Measurements from ENCODE around the gene CMBL. TPM values are rescaled to one million over a fixed set of nuclear protein-coding genes. Genes with fewer than 3 reads are reported as not detected.

CMBL gene
- total and polyA plus RNA-seq, 2 donors (not counting 1 experiment from before 2014, with no cell fraction given): not detected

GRCh38 chr5:10301842-10302610 is 5.7 kb downstream of the CMBL start:
- Histone ChIP-seq H3K36me3 (replicated peaks in 1 of 2; ENCODE audit: control extremely low read depth in 1 of 2, control insufficient read depth in 1 of 2, extremely low read depth in 1 of 2, insufficient read depth in 2 of 2, low read length in 1 of 2) (no peaks in the 10 kb centered on the region), H3K9me3 (ENCODE audit: control extremely low read depth in 1 of 3, control insufficient read depth in 2 of 3, insufficient read depth in 1 of 3, low read length in 2 of 3) (peaks cover 0 to 2% (median 0%) of the 10 kb centered on the region in 3 donors), H3K4me2 (replicated peaks; ENCODE audit: low read depth, low read length, poor library complexity, severe bottlenecking) (no peak overlapping the region), H3K4me3 (ENCODE audit: control extremely low read depth in 1 of 5, extremely low read depth in 1 of 5, insufficient read depth in 1 of 5, low read depth in 2 of 5, low read length in 4 of 5) (no peak overlapping the region), H3K79me2 (ENCODE audit: control insufficient read depth, insufficient read depth, low read length) (no peaks in the 10 kb centered on the region), H3K27me3 (replicated peaks in 1 of 4; ENCODE audit: control extremely low read depth in 1 of 4, control insufficient read depth in 3 of 4, insufficient read depth in 4 of 4, low read length in 3 of 4) (peaks cover 0 to 10% (median 7%) of the 10 kb centered on the region in 4 experiments), H3K9ac (ENCODE audit: low read length) (no peak overlapping the region), H4K20me1 (ENCODE audit: control insufficient read depth, insufficient read depth, low read length, poor library complexity, severe bottlenecking) (no peaks in the 10 kb centered on the region), H3K4me1 (ENCODE audit: control insufficient read depth in 2 of 2, insufficient read depth in 2 of 2, low read length in 2 of 2) (peaks cover 0 to under 1% of the 10 kb centered on the region in 2 donors), H2AFZ (ENCODE audit: insufficient read depth, low read depth, low read length, poor library complexity, severe bottlenecking) (no peak overlapping the region), H3K27ac (ENCODE audit: low read length in 2 of 2) (no peak overlapping the region)
- intact Hi-C loops (cut with micrococcal nuclease): no loop called here
- H3K27ac Mint-ChIP-seq: no peak overlapping the region
- no peak overlapping the region for H3K4me3 Mint-ChIP-seq
- DNase-seq (no peak), ATAC-seq (ENCODE audit: low read depth) (no peak)
- 89% methylated on average over 10 of the region's 11 CpGs for WGBS (ENCODE audit: insufficient coverage)
- no peaks in the 10 kb centered on the region for H3K9me3 Mint-ChIP-seq (ENCODE audit: insufficient read depth)
- H3K27me3 Mint-ChIP-seq: peaks cover 30% of the 10 kb centered on the region
- no peaks in the 10 kb centered on the region for H3K4me1 Mint-ChIP-seq
- TF ChIP-seq EZH2 (IDR thresholded peaks at IDR 0.05; ENCODE audit: borderline replicate concordance, insufficient read depth, low read depth, low read length, poor library complexity, severe bottlenecking) (no peak), CTCF (IDR thresholded peaks at IDR 0.05) (no peak)
- ChIA-PET CTCF (no interaction called here), POLR2A (no interaction called here)

GRCh38 chr5:10301266-10301665 is 6.4 kb downstream of the CMBL start:
- H3K4me3 ChIP-seq (ENCODE audit: control extremely low read depth in 1 of 5, extremely low read depth in 1 of 5, insufficient read depth in 1 of 5, low read depth in 2 of 5, low read length in 4 of 5): no peak overlapping the region
- POLR2A ChIA-PET: no interaction called here
- DNase-seq (no peak), ATAC-seq (ENCODE audit: low read depth) (no peak)
- no peak overlapping the region for H3K4me3 Mint-ChIP-seq
- no peaks in the 10 kb centered on the region for H3K4me1 Mint-ChIP-seq
- no peak overlapping the region for H3K27ac ChIP-seq (ENCODE audit: low read length in 2 of 2)
- 94% methylated on average over 6 of the region's 7 CpGs for WGBS (ENCODE audit: insufficient coverage)
- no peaks in the 10 kb centered on the region for H3K4me1 ChIP-seq (ENCODE audit: control insufficient read depth in 2 of 2, insufficient read depth in 2 of 2, low read length in 2 of 2)
- peaks cover 0 to 2% (median 0%) of the 10 kb centered on the region in 3 donors for H3K9me3 ChIP-seq (ENCODE audit: control extremely low read depth in 1 of 3, control insufficient read depth in 2 of 3, insufficient read depth in 1 of 3, low read length in 2 of 3)
- CTCF ChIA-PET: no interaction called here
- peaks cover 26% of the 10 kb centered on the region for H3K27me3 Mint-ChIP-seq
- intact Hi-C loops (cut with micrococcal nuclease): no loop called here
- H3K9me3 Mint-ChIP-seq (ENCODE audit: insufficient read depth): no peaks in the 10 kb centered on the region
- H3K9ac ChIP-seq (ENCODE audit: low read length): no peak overlapping the region
- H3K79me2 ChIP-seq (ENCODE audit: control insufficient read depth, insufficient read depth, low read length): no peaks in the 10 kb centered on the region
- no peak for TF ChIP-seq CTCF (IDR thresholded peaks at IDR 0.05)
- TF ChIP-seq EZH2 (IDR thresholded peaks at IDR 0.05; ENCODE audit: borderline replicate concordance, insufficient read depth, low read depth, low read length, poor library complexity, severe bottlenecking): no peak
- H3K27me3 ChIP-seq (replicated peaks in 1 of 4; ENCODE audit: control extremely low read depth in 1 of 4, control insufficient read depth in 3 of 4, insufficient read depth in 4 of 4, low read length in 3 of 4): peaks cover 0 to 4% (median 4%) of the 10 kb centered on the region in 4 experiments
- H4K20me1 ChIP-seq (ENCODE audit: control insufficient read depth, insufficient read depth, low read length, poor library complexity, severe bottlenecking): no peaks in the 10 kb centered on the region
- no peak overlapping the region for H3K27ac Mint-ChIP-seq
- no peak overlapping the region for H3K4me2 ChIP-seq (replicated peaks; ENCODE audit: low read depth, low read length, poor library complexity, severe bottlenecking)
- no peaks in the 10 kb centered on the region for H3K36me3 ChIP-seq (replicated peaks in 1 of 2; ENCODE audit: control extremely low read depth in 1 of 2, control insufficient read depth in 1 of 2, extremely low read depth in 1 of 2, insufficient read depth in 2 of 2, low read length in 1 of 2)
- H2AFZ ChIP-seq (ENCODE audit: insufficient read depth, low read depth, low read length, poor library complexity, severe bottlenecking): no peak overlapping the region

Data from B cell (primary cell).